ENCODE results near the gene DCDC2.

GRCh38 chr6:24228123-24228522, 129.7 kb downstream of the DCDC2 start:
- TF ChIP-seq TAF1 (IDR thresholded peaks at IDR 0.05; ENCODE audit: borderline replicate concordance, insufficient read depth, low read length): no peak
- no peak for TF ChIP-seq POLR2AphosphoS5 (IDR thresholded peaks at IDR 0.05; ENCODE audit: low read depth, low read length)
- no peak for TF ChIP-seq REST (IDR thresholded peaks at IDR 0.05; ENCODE audit: insufficient read depth in 1 of 2, low read depth in 2 of 2, low read length in 2 of 2)

All from PFSK-1 (cell line).